ENCODE measurements around the gene CCDC142. TPM values are rescaled to one million over a fixed set of nuclear protein-coding genes. Genes with fewer than 3 reads are reported as not detected.
"Not testable (repeated sequence)": the region's sequence is repeated elsewhere in the genome, so short reads cannot be mapped to it uniquely, and the experiment has no call there.

The CCDC142 gene
- total RNA-seq, 4 donors from 2014 or later: 6.5 to 24.6 (median 14.5) TPM

DNA sequence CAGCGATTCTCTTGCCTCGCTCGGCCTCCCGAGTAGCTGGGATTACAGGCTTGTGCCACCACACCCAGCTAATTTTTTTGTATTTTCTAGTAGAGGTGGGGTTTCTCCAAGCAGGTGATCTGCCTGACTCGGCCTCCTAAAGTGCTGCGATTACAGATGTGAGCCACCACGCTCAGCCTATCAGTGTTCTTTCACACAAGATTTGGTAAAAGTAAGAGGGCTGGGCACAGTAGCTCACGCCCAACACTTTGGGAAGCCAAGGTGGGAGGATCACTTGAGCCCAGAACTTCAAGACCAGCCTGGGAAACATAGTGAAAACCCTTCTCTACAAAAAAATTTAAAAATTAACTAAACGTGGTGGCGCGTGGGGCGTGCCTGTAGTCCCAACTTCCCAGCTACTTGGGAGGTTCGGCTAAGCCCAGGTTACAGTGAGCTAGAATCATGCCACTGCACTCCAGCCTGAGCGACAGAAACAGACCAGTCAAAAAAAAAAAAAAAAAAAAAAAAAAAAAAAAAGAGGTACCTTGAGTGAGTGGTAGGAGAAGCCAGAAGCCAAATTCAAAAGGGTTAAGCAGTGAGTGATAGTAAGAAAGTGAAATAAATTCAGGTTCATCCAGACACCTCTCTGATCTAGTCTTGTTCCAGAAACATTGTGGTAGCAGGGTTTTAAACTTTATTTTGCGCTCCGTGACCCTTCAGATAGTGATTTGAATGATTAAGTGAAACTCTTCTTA, 11.3 kb downstream of the CCDC142 start:
- no peak for DNase-seq
- Histone ChIP-seq H3K27ac (peak overlapping the region; percentile 88 to 92 (median 91)), H3K4me1 (peaks cover 6 to 27% (median 19%) of the 10 kb centered on the region in 3 donors), H3K4me3 (peak overlapping the region; percentile 51 to 86 (median 68)), H3K9me3 (no peaks in the 10 kb centered on the region), H3K27me3 (no peaks in the 10 kb centered on the region), H3K36me3 (peaks cover 9 to 26% (median 10%) of the 10 kb centered on the region in 3 donors)
- intact Hi-C loops (cut with DNase I): no loop called here
- TF ChIP-seq POLR2A (IDR thresholded peaks at IDR 0.05): no peak
- TF ChIP-seq, protein P1, sequence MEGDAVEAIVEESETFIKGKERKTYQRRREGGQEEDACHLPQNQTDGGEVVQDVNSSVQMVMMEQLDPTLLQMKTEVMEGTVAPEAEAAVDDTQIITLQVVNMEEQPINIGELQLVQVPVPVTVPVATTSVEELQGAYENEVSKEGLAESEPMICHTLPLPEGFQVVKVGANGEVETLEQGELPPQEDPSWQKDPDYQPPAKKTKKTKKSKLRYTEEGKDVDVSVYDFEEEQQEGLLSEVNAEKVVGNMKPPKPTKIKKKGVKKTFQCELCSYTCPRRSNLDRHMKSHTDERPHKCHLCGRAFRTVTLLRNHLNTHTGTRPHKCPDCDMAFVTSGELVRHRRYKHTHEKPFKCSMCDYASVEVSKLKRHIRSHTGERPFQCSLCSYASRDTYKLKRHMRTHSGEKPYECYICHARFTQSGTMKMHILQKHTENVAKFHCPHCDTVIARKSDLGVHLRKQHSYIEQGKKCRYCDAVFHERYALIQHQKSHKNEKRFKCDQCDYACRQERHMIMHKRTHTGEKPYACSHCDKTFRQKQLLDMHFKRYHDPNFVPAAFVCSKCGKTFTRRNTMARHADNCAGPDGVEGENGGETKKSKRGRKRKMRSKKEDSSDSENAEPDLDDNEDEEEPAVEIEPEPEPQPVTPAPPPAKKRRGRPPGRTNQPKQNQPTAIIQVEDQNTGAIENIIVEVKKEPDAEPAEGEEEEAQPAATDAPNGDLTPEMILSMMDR (IDR thresholded peaks at IDR 0.05): no peak
- 39 to 52% methylated on average over 12 of the region's 16 CpGs for WGBS, 2 donors

DNA sequence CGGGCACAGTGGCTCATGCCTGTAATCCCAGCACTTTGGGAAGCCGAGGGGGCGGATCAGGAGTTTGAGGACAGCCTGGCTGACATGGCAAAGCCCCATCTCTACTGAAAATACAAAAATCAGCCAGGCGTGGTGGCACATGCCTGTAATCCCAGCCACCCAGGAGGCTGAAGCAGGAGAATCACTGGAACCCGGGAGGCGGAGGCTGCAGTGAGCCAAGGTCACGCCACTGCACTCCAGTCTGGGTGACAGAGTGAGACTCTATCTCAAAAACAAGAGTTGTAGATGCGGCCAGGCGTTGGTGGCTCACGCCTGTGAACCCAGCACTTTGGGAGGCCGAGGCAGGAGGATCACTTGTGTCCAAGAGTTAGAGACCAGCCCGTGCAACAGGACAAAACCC, 12.1 kb downstream of the CCDC142 start:
- peaks cover 9 to 19% (median 10%) of the 10 kb centered on the region in 3 donors for H3K36me3 ChIP-seq
- H3K27ac ChIP-seq; H3K4me3 ChIP-seq; intact Hi-C loops (cut with DNase I); H3K27me3 ChIP-seq; DNase-seq; H3K9me3 ChIP-seq: not testable (repeated sequence)
- peaks cover 6 to 32% (median 24%) of the 10 kb centered on the region in 3 donors for H3K4me1 ChIP-seq
- 91 to 94% methylated on average over 4 to 8 of the region's 12 CpGs for WGBS, 2 donors

DNA sequence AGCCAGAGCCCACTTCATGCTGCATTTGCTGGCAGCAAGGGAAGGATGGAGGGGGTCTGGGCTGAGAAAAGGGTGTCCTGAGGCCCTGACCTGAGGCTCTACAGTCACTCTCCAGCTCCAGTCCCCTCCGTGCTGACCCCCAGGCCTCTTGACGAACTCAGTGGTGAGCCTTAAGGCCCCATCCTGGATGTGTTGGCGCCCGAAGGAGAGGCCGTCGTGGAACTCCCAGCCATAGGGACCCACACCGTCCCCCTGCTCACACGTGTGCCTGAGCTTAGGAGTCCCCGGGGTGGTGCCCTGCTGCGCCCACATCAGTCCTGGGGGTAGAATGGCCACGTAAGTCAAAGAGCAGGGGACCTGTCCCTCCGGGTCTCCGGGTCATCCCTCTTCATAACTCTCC, 18.4 kb downstream of the CCDC142 start:
- Histone ChIP-seq H3K36me3 (peaks cover 0 to 29% (median 7%) of the 10 kb centered on the region in 3 donors), H3K27me3 (no peaks in the 10 kb centered on the region), H3K4me3 (peak overlapping the region; percentile 77 to 92 (median 81)), H3K27ac (peak overlapping the region; percentile 79 to 91 (median 84)), H3K9me3 (no peaks in the 10 kb centered on the region), H3K4me1 (peaks cover 13 to 36% (median 19%) of the 10 kb centered on the region in 3 donors)
- intact Hi-C loops (cut with DNase I): no loop called here
- DNase-seq: no peak
- WGBS, 2 donors: 0% methylated on average over 1 to 5 of the region's 13 CpGs
- no peak for TF ChIP-seq POLR2A (IDR thresholded peaks at IDR 0.05)
- TF ChIP-seq, protein P1 (IDR thresholded peaks at IDR 0.05): no peak

DNA sequence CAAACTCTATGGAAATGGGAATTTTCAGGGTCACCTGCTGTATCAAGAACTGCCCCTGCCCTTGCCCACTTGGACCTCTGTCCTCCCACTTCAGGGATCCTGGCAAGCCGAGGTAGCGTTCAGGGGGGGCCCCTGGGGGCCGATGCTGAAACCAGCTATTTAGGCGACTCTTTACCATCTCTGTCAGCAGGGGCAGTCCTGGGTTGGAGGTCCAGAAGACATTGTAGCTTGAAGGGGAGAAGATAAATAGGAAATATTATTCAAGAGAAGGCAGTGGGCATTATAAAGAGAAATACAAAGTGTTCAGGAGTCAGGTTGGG, 20.1 kb downstream of the CCDC142 start:
- TF ChIP-seq, protein P1 (IDR thresholded peaks at IDR 0.05): no peak
- TF ChIP-seq POLR2A (IDR thresholded peaks at IDR 0.05): no peak
- 100% methylated on average over 1 of the region's 4 CpGs; no CpG with 5 or more reads in 1 of the 2 donors for WGBS, 2 donors
- DNase-seq: no peak
- peaks cover 0 to 29% (median 7%) of the 10 kb centered on the region in 3 donors for H3K36me3 ChIP-seq
- H3K27ac ChIP-seq: no peak overlapping the region
- H3K4me3 ChIP-seq: no peak overlapping the region
- intact Hi-C loops (cut with DNase I): no loop called here
- peaks cover 21 to 45% (median 25%) of the 10 kb centered on the region in 3 donors for H3K4me1 ChIP-seq
- no peaks in the 10 kb centered on the region for H3K27me3 ChIP-seq
- no peaks in the 10 kb centered on the region for H3K9me3 ChIP-seq

DNA sequence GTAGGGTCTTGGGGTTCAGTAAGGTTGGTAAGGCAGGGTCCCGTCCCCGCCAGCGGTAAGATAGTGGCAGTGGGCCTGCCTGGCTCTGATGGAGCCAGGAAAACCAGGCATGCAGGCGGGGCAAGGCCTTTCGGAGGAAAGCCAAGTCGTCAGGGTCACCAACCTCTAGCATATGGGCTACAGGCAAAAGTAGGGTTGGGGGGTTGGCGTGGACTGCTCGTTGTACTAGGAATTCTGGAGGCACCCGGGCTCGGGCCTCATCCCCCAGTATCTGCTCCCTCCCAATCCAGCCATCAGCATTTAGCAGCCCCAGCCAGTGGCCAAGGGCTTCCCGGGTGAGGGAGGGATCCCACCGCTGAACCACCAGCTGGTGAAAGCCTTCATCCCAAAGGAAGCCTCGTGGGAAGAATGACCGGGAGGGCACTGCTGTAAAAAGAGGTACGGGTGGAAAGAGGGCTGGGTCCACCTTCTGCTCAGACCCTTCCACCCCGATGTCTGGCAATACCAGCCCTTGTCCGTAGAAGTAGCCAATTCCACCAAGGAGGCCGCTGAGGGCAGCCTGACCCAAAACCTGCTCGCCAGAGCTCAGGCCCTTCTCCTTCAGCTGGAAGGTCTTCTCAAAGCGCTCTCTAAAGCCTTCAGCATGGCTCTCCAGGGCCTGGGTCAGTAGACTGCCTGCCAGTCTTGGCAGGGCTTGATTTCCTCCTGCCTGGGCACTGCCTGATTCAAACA, 20.6 kb downstream of the CCDC142 start:
- WGBS, 2 donors: 81 to 90% methylated on average over 8 to 11 of the region's 20 CpGs
- no peak for DNase-seq
- Histone ChIP-seq H3K36me3 (peaks cover 0 to 29% (median 7%) of the 10 kb centered on the region in 3 donors), H3K9me3 (no peaks in the 10 kb centered on the region), H3K27ac (no peak overlapping the region), H3K4me1 (peaks cover 24 to 50% (median 27%) of the 10 kb centered on the region in 3 donors), H3K27me3 (no peaks in the 10 kb centered on the region), H3K4me3 (no peak overlapping the region)
- intact Hi-C loops (cut with DNase I): no loop called here
- TF ChIP-seq POLR2A (IDR thresholded peaks at IDR 0.05): no peak
- TF ChIP-seq, protein P1 (IDR thresholded peaks at IDR 0.05): no peak
